ENCODE data around the gene ASCC1. TPM values are rescaled to one million over a fixed set of nuclear protein-coding genes. Genes with fewer than 3 reads are reported as not detected.

The ASCC1 gene
- total and polyA plus RNA-seq, 2 experiments from 2014 or later = 13.7 to 37.2 TPM

DNA sequence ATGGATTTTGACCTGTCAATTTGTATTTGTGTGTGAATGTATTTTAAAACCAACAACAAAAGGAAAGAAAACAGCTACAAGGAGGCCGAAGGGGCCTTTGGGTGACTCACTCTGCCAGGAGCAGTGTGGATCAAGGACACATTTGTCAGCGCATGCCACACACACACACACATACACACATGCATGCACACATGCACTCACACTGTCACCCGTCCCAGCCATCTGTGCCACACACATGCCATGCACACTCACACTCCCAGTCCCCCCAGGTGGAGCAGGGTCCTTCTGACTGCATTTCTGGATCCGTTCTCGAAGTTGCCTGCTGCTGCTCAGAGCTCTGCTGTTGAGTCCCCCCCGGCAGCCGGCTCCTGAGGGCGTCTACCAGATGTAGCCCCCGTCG lies 153.7 kb downstream of the ASCC1 start:
- Mint-ChIP-seq H3K4me3 (no peak overlapping the region), H3K4me1 (peaks cover 17% of the 10 kb centered on the region), H3K36me3 (ENCODE audit: low read depth) (no peaks in the 10 kb centered on the region), H3K27me3 (ENCODE audit: insufficient read depth, low read depth, poor library complexity) (peaks cover 13% of the 10 kb centered on the region), H3K9me3 (no peaks in the 10 kb centered on the region), H3K27ac (no peak overlapping the region; the same call in 1 of the 2 replicates)
- Histone ChIP-seq H2AFZ (no peak overlapping the region), H4K20me1 (replicated peaks; ENCODE audit: insufficient read depth) (no peaks in the 10 kb centered on the region), H3K4me3 (no peak overlapping the region), H3K4me2 (no peak overlapping the region), H3K27ac (ENCODE audit: low read depth) (no peak overlapping the region), H3F3A (replicated peaks; ENCODE audit: low read depth) (no peaks in the 10 kb centered on the region), H3K36me3 (ENCODE audit: insufficient read depth) (no peaks in the 10 kb centered on the region), H3K9me2 (ENCODE audit: insufficient read depth) (no peaks in the 10 kb centered on the region), H3K79me2 (replicated peaks; ENCODE audit: insufficient read depth) (no peaks in the 10 kb centered on the region), H3K4me1 (ENCODE audit: insufficient read depth) (no peaks in the 10 kb centered on the region), H3K27me3 (ENCODE audit: insufficient read depth) (no peaks in the 10 kb centered on the region)
- DNase-seq (ENCODE audit: low spot score) (no peak), ATAC-seq (no peak)
- TF ChIP-seq, protein P1, sequence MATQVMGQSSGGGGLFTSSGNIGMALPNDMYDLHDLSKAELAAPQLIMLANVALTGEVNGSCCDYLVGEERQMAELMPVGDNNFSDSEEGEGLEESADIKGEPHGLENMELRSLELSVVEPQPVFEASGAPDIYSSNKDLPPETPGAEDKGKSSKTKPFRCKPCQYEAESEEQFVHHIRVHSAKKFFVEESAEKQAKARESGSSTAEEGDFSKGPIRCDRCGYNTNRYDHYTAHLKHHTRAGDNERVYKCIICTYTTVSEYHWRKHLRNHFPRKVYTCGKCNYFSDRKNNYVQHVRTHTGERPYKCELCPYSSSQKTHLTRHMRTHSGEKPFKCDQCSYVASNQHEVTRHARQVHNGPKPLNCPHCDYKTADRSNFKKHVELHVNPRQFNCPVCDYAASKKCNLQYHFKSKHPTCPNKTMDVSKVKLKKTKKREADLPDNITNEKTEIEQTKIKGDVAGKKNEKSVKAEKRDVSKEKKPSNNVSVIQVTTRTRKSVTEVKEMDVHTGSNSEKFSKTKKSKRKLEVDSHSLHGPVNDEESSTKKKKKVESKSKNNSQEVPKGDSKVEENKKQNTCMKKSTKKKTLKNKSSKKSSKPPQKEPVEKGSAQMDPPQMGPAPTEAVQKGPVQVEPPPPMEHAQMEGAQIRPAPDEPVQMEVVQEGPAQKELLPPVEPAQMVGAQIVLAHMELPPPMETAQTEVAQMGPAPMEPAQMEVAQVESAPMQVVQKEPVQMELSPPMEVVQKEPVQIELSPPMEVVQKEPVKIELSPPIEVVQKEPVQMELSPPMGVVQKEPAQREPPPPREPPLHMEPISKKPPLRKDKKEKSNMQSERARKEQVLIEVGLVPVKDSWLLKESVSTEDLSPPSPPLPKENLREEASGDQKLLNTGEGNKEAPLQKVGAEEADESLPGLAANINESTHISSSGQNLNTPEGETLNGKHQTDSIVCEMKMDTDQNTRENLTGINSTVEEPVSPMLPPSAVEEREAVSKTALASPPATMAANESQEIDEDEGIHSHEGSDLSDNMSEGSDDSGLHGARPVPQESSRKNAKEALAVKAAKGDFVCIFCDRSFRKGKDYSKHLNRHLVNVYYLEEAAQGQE (IDR thresholded peaks at IDR 0.05; ENCODE audit: unreplicated experiment) = no peak
- TF ChIP-seq NANOG (IDR thresholded peaks at IDR 0.05; ENCODE audit: borderline replicate concordance) (no peak), STAT1 (IDR thresholded peaks at IDR 0.05; ENCODE audit: unreplicated experiment) (no peak), ZNF331 (CRISPR knock-in tag; IDR thresholded peaks at IDR 0.05; ENCODE audit: low read depth) (no peak), EZH2 (IDR thresholded peaks at IDR 0.05; ENCODE audit: low read depth, unreplicated experiment) (no peak), POLR2AphosphoS5 (IDR thresholded peaks at IDR 0.05; ENCODE audit: low read depth) (no peak), CREB1 (CRISPR knock-in tag; IDR thresholded peaks at IDR 0.05; ENCODE audit: low read depth) (no peak), EZH2phosphoT487 (IDR thresholded peaks at IDR 0.05; ENCODE audit: unreplicated experiment) (no peak), JUNB (IDR thresholded peaks at IDR 0.05; ENCODE audit: unreplicated experiment) (no peak)
- TF ChIP-seq, protein P2, sequence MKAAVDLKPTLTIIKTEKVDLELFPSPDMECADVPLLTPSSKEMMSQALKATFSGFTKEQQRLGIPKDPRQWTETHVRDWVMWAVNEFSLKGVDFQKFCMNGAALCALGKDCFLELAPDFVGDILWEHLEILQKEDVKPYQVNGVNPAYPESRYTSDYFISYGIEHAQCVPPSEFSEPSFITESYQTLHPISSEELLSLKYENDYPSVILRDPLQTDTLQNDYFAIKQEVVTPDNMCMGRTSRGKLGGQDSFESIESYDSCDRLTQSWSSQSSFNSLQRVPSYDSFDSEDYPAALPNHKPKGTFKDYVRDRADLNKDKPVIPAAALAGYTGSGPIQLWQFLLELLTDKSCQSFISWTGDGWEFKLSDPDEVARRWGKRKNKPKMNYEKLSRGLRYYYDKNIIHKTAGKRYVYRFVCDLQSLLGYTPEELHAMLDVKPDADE (IDR thresholded peaks at IDR 0.05) = no peak

DNA sequence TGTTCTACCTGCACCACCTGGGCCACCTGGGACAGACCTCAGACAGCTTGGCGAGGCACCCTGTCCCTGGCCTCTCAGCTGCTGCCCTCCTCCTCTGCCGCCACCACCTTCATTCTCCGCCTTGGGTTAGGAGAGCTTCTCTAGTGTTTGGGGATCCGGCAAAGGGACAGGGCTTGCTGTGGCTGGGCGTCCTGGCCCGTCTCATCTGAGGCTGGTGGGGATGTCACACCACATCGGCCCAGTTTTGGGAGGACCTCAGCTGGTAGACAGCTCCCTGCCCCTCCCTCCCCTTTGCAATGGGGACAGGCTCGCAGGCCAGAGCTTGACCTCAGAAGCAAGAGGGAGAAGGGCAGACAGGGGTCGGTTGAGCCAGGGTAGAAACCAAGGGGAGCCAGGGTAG lies 154.1 kb downstream of the ASCC1 start:
- H3K4me1 ChIP-seq (ENCODE audit: insufficient read depth) = no peaks in the 10 kb centered on the region
- Mint-ChIP-seq H3K9me3 (no peaks in the 10 kb centered on the region), H3K4me1 (peaks cover 19% of the 10 kb centered on the region), H3K27ac (no peak overlapping the region), H3K4me3 (no peak overlapping the region), H3K36me3 (ENCODE audit: low read depth) (no peaks in the 10 kb centered on the region), H3K27me3 (ENCODE audit: insufficient read depth, low read depth, poor library complexity) (peaks cover 13% of the 10 kb centered on the region)
- H3K27ac ChIP-seq (ENCODE audit: low read depth) = no peak overlapping the region
- no peak overlapping the region for H3K4me2 ChIP-seq
- H3K9me2 ChIP-seq (ENCODE audit: insufficient read depth) = no peaks in the 10 kb centered on the region
- H4K20me1 ChIP-seq (replicated peaks; ENCODE audit: insufficient read depth) = no peaks in the 10 kb centered on the region
- H2AFZ ChIP-seq = no peak overlapping the region
- no peak for ATAC-seq
- H3K4me3 ChIP-seq = no peak overlapping the region
- no peak for DNase-seq (ENCODE audit: low spot score)
- no peaks in the 10 kb centered on the region for H3K36me3 ChIP-seq (ENCODE audit: insufficient read depth)
- no peaks in the 10 kb centered on the region for H3K27me3 ChIP-seq (ENCODE audit: insufficient read depth)
- no peaks in the 10 kb centered on the region for H3K79me2 ChIP-seq (replicated peaks; ENCODE audit: insufficient read depth)
- H3F3A ChIP-seq (replicated peaks; ENCODE audit: low read depth) = no peaks in the 10 kb centered on the region
- TF ChIP-seq, protein P2 (IDR thresholded peaks at IDR 0.05) = no peak
- no peak for TF ChIP-seq EZH2 (IDR thresholded peaks at IDR 0.05; ENCODE audit: low read depth, unreplicated experiment)
- TF ChIP-seq CREB1 (CRISPR knock-in tag; IDR thresholded peaks at IDR 0.05; ENCODE audit: low read depth) = no peak
- TF ChIP-seq NANOG (IDR thresholded peaks at IDR 0.05; ENCODE audit: borderline replicate concordance) = no peak
- no peak for TF ChIP-seq ZNF331 (CRISPR knock-in tag; IDR thresholded peaks at IDR 0.05; ENCODE audit: low read depth)
- TF ChIP-seq STAT1 (IDR thresholded peaks at IDR 0.05; ENCODE audit: unreplicated experiment) = no peak
- no peak for TF ChIP-seq POLR2AphosphoS5 (IDR thresholded peaks at IDR 0.05; ENCODE audit: low read depth)

All from GM23338 (cell line).